HepG2 (cell line): ENCODE measurements around the gene STK25. TPM values are rescaled to one million over a fixed set of nuclear protein-coding genes. Genes with fewer than 3 reads are reported as not detected.

ENCODE experiments used
- AHDC1 ChIP-seq: sonication (generic); formaldehyde crosslinking; IDR thresholded peaks from 2 replicates; pipeline ENCODE4 v1.5.1; 2020; ENCODE audit warnings: mild to moderate bottlenecking, missing genetic modification reagents, borderline replicate concordance
- CENPX ChIP-seq: sonication (generic); formaldehyde crosslinking; IDR thresholded peaks from 2 replicates; pipeline ENCODE4 v1.9.0; 2021; ENCODE audit warnings: mild to moderate bottlenecking, missing genetic modification reagents, moderate library complexity
- GFI1 ChIP-seq: sonication (generic); formaldehyde crosslinking; IDR thresholded peaks from 2 replicates; pipeline ENCODE4 v1.5.0; 2020; ENCODE audit warnings: missing genetic modification reagents, mild to moderate bottlenecking, borderline replicate concordance
- MXI1 ChIP-seq: IDR thresholded peaks from 3 replicates; pipeline ENCODE4 v1.6.1; 2012; ENCODE audit warnings: low read depth, low read length, inconsistent platforms, borderline replicate concordance
- NFKB2 ChIP-seq: sonication (generic); formaldehyde crosslinking; IDR thresholded peaks from 2 replicates; pipeline ENCODE4 v1.4.0; 2020; ENCODE audit warnings: missing genetic modification reagents, borderline replicate concordance
- ZNF263 ChIP-seq: sonication (generic); formaldehyde crosslinking; IDR thresholded peaks from 2 replicates; pipeline ENCODE4 v1.4.0; 2020; ENCODE audit warnings: missing genetic modification reagents
- ZNF512B ChIP-seq: sonication (generic); formaldehyde crosslinking; IDR thresholded peaks from 2 replicates; pipeline ENCODE4 v1.5.1; 2020; ENCODE audit warnings: missing genetic modification reagents, mild to moderate bottlenecking, borderline replicate concordance
- ZNF546 ChIP-seq: sonication (generic); formaldehyde crosslinking; conservative IDR thresholded peaks from 2 replicates; pipeline ENCODE4 v1.8.1; 2023; ENCODE audit warnings: mild to moderate bottlenecking, missing genetic modification reagents
- ZNF550 ChIP-seq: sonication (generic); formaldehyde crosslinking; IDR thresholded peaks from 2 replicates; pipeline ENCODE4 v1.4.0; 2020; ENCODE audit warnings: mild to moderate bottlenecking, missing genetic modification reagents, borderline replicate concordance
- ZNF609 ChIP-seq: sonication (generic); formaldehyde crosslinking; IDR thresholded peaks from 2 replicates; pipeline ENCODE4 v1.4.0; 2020; ENCODE audit warnings: mild to moderate bottlenecking, missing genetic modification reagents, borderline replicate concordance
- ZNF614 ChIP-seq: IDR thresholded peaks from 2 replicates; pipeline ENCODE4 v1.6.1; 2018; ENCODE audit warnings: missing biosample characterization, missing genetic modification reagents, inconsistent platforms, borderline replicate concordance
- polyA plus RNA-seq, 8 experiments: library from polyadenylated mRNA; depleted of rRNA in 3 of 8; stranded (reverse) in 7 of 8; unstranded in 1 of 8; fragments of >200 nt; fragmentation: Illumina TruSeq in 4 of 8; extraction: Trizol in 4 of 8; gene quantifications; 2 replicates each; pipeline versions ENCODE4 v1.2.1 to v1.2.3, GENCODE V29; 2011 to 2016; ENCODE audit warnings: low read depth in 4 of 8, missing spikeins in 1 of 8, mixed read lengths in 1 of 8; ENCODE audit not compliant: insufficient read depth in 1 of 8
- total RNA-seq, 5 experiments: library from RNA; depleted of rRNA; stranded (reverse); fragments of >200 nt; fragmentation: Illumina TruSeq; extraction: Trizol; gene quantifications; 2 replicates each; pipeline ENCODE4 v1.2.3, GENCODE V29; 2016; ENCODE audit warnings: low read depth in 1 of 5
- TF ChIP-seq, protein P1 (sequence below): sonication (generic); formaldehyde crosslinking; IDR thresholded peaks from 2 replicates; pipeline ENCODE4 v1.5.1; 2020; ENCODE audit warnings: missing genetic modification reagents, mild to moderate bottlenecking, borderline replicate concordance

Gene STK25
- total and polyA plus RNA-seq, 2 of the 13 experiments (the other 11 are each of a cell fraction or from before 2014, with no cell fraction given), result 177 to 481 TPM

GRCh38 chr2:241546771-241547498, 38.6 kb upstream of the STK25 start (continued):
- TF ChIP-seq ZNF614 (no peak), ZNF263 (CRISPR knock-in tag) (no peak), AHDC1 (CRISPR knock-in tag) (no peak), CENPX (no peak), GFI1 (CRISPR knock-in tag) (no peak), MXI1 (peak; percentile 39; the same call in 2 of the 3 replicates), NFKB2 (peak; percentile 55; the same call in 1 of the 2 replicates), ZNF546 (no peak), ZNF550 (CRISPR knock-in tag) (no peak), ZNF609 (CRISPR knock-in tag) (no peak), ZNF512B (CRISPR knock-in tag) (no peak)
- TF ChIP-seq, protein P1, sequence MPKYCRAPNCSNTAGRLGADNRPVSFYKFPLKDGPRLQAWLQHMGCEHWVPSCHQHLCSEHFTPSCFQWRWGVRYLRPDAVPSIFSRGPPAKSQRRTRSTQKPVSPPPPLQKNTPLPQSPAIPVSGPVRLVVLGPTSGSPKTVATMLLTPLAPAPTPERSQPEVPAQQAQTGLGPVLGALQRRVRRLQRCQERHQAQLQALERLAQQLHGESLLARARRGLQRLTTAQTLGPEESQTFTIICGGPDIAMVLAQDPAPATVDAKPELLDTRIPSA (CRISPR knock-in tag), result no peak
